Effector memory CD8-positive, alpha-beta T cell (primary cell): ENCODE measurements around the gene DCTN1.
"Not testable (repeated sequence)": the region's sequence is repeated elsewhere in the genome, so short reads cannot be mapped to it uniquely, and the experiment has no call there.

ENCODE experiments used
- ATAC-seq: fragments of 150-1000 bp; cut with Tn5 transposase; replicated peaks from 2 replicates; pipeline ENCODE4 v1.10.0; 2021; ENCODE audit warnings: mild to moderate bottlenecking, moderate library complexity
- DNase-seq, 3 experiments: peaks; one replicate each; pipeline ENCODE4 v3.0.0; 2021
- H3K27ac Mint-ChIP-seq, 2 donors: one replicate each; pipeline ENCODE4 v1.8.0; 2022; ENCODE audit warnings: mild to moderate bottlenecking in 2 of 2, mixed read lengths in 2 of 2, moderate library complexity in 2 of 2
- H3K27me3 Mint-ChIP-seq, 2 donors: one replicate each; pipeline ENCODE4 v1.8.0; 2022; ENCODE audit warnings: mixed read lengths in 2 of 2
- H3K36me3 Mint-ChIP-seq: one replicate; pipeline ENCODE4 v1.8.0; 2022; ENCODE audit warnings: mild to moderate bottlenecking, moderate library complexity, mixed read lengths; ENCODE audit not compliant: insufficient read depth
- H3K4me1 Mint-ChIP-seq, 2 donors: one replicate each; pipeline ENCODE4 v1.8.0; 2022; ENCODE audit warnings: low read depth in 2 of 2, mixed read lengths in 2 of 2
- H3K4me3 Mint-ChIP-seq, 2 donors: one replicate each; pipeline ENCODE4 v1.8.0; 2022; ENCODE audit warnings: mild to moderate bottlenecking in 2 of 2, mixed read lengths in 2 of 2, moderate library complexity in 2 of 2
- H3K9me3 Mint-ChIP-seq, 2 donors: one replicate each; pipeline ENCODE4 v1.8.0; 2022; ENCODE audit warnings: mixed read lengths in 2 of 2
- total RNA-seq, 9 experiments: gene quantifications; one replicate each; lab custom pipeline; 2026; lab: John Stamatoyannopoulos, UW

The DCTN1 gene
- total RNA-seq, result 110 to 156 (median 127) reads per million in 9 experiments

- H3K4me1 Mint-ChIP-seq, result peaks cover 40 to 42% of the 10 kb centered on the region in 2 donors
- peak within 1 kb of the TSS; percentile 68 to 70 for H3K4me3 Mint-ChIP-seq
- peak within 1 kb of the TSS; percentile 30 to 87 for H3K27ac Mint-ChIP-seq
Measured at GRCh38 chr2:74379851-74380789, at the start of gene DCTN1. DCTN1 (minus strand) TSS chr2:74380311; CDS start chr2:74380037, 274 bp downstream.

GRCh38 chr2:74428675-74429074, 48.6 kb upstream of the DCTN1 start:
- Mint-ChIP-seq H3K27ac (no peak overlapping the region), H3K9me3 (no peaks in the 10 kb centered on the region), H3K36me3 (no peaks in the 10 kb centered on the region), H3K27me3 (no peaks in the 10 kb centered on the region), H3K4me1 (peaks cover 0 to 4% of the 10 kb centered on the region in 2 donors), H3K4me3 (no peak overlapping the region)
- no peak for DNase-seq
- ATAC-seq, result no peak

More at GRCh38 chr2:74379851-74380789, at the start of gene DCTN1:
- H3K36me3 Mint-ChIP-seq, result peaks cover 12% of the 10 kb centered on the region
- no peaks in the 10 kb centered on the region for H3K9me3 Mint-ChIP-seq
- ATAC-seq (peak; percentile 63), DNase-seq (peak in 1 of 3 experiments; percentile 10)
- H3K27me3 Mint-ChIP-seq, result no peaks in the 10 kb centered on the region

GRCh38 chr2:74427551-74427950, 47.4 kb upstream of the DCTN1 start:
- no peaks in the 10 kb centered on the region for H3K27me3 Mint-ChIP-seq
- H3K36me3 Mint-ChIP-seq, result peaks cover 5% of the 10 kb centered on the region
- no peak for ATAC-seq

GRCh38 chr2:74426181-74426758, 46.2 kb upstream of the DCTN1 start:
- Mint-ChIP-seq H3K27ac (no peak overlapping the region), H3K9me3 (no peaks in the 10 kb centered on the region), H3K36me3 (peaks cover 18% of the 10 kb centered on the region), H3K27me3 (no peaks in the 10 kb centered on the region), H3K4me1 (peaks cover 16 to 20% of the 10 kb centered on the region in 2 donors), H3K4me3 (no peak overlapping the region)
- DNase-seq (no peak), ATAC-seq (no peak)

More at GRCh38 chr2:74427551-74427950, 47.4 kb upstream of the DCTN1 start:
- no peak overlapping the region for H3K27ac Mint-ChIP-seq
- DNase-seq, result no peak
- H3K9me3 Mint-ChIP-seq, result no peaks in the 10 kb centered on the region
- peaks cover 7 to 12% of the 10 kb centered on the region in 2 donors for H3K4me1 Mint-ChIP-seq
- H3K4me3 Mint-ChIP-seq, result no peak overlapping the region

GRCh38 chr2:74425523-74425922, 45.4 kb upstream of the DCTN1 start:
- H3K36me3 Mint-ChIP-seq, result peaks cover 21% of the 10 kb centered on the region
- H3K4me1 Mint-ChIP-seq, result peaks cover 19 to 25% of the 10 kb centered on the region in 2 donors
- no peak overlapping the region for H3K4me3 Mint-ChIP-seq
- peak overlapping the region in 1 of 2 donors; percentile 15 for H3K27ac Mint-ChIP-seq
- ATAC-seq (no peak), DNase-seq (no peak)
- H3K9me3 Mint-ChIP-seq, result no peaks in the 10 kb centered on the region
- H3K27me3 Mint-ChIP-seq, result no peaks in the 10 kb centered on the region

GRCh38 chr2:74424995-74425406, 44.9 kb upstream of the DCTN1 start:
- H3K27ac Mint-ChIP-seq, result peak overlapping the region in 1 of 2 donors; percentile 31
- peaks cover 19 to 25% of the 10 kb centered on the region in 2 donors for H3K4me1 Mint-ChIP-seq
- H3K27me3 Mint-ChIP-seq, result no peaks in the 10 kb centered on the region
- no peak for DNase-seq
- no peak overlapping the region for H3K4me3 Mint-ChIP-seq
- peaks cover 21% of the 10 kb centered on the region for H3K36me3 Mint-ChIP-seq
- no peak for ATAC-seq
- no peaks in the 10 kb centered on the region for H3K9me3 Mint-ChIP-seq

GRCh38 chr2:74424139-74424992, 44.3 kb upstream of the DCTN1 start:
- Mint-ChIP-seq H3K4me1 (peaks cover 19 to 25% of the 10 kb centered on the region in 2 donors), H3K4me3 (no peak overlapping the region), H3K36me3 (peaks cover 21% of the 10 kb centered on the region), H3K9me3 (no peaks in the 10 kb centered on the region), H3K27ac (peak overlapping the region in 1 of 2 donors; percentile 31), H3K27me3 (no peaks in the 10 kb centered on the region)
- ATAC-seq (no peak), DNase-seq (no peak)

GRCh38 chr2:74423231-74424095, 43.4 kb upstream of the DCTN1 start:
- Mint-ChIP-seq H3K36me3 (peaks cover 21% of the 10 kb centered on the region), H3K27me3 (no peaks in the 10 kb centered on the region), H3K9me3 (no peaks in the 10 kb centered on the region), H3K27ac (peak overlapping the region; percentile 95 to 98), H3K4me3 (peak overlapping the region; percentile 95 to 100), H3K4me1 (peaks cover 19 to 25% of the 10 kb centered on the region in 2 donors)
- ATAC-seq (no peak), DNase-seq (no peak)

GRCh38 chr2:74421221-74421870, 41.2 kb upstream of the DCTN1 start, which contains the start of the genes C2orf81 and WDR54:
C2orf81 (minus strand) TSS chr2:74421619; CDS start chr2:74421560, 59 bp downstream.
WDR54 (plus strand) TSS chr2:74421730; CDS start chr2:74422154, 424 bp downstream.
- peak within 1 kb of the TSS; percentile 95 to 98 for H3K27ac Mint-ChIP-seq
- peak within 1 kb of the TSS; percentile 95 to 100 for H3K4me3 Mint-ChIP-seq
- peak; percentile 92 for ATAC-seq
- peaks cover 21% of the 10 kb centered on the region for H3K36me3 Mint-ChIP-seq
- H3K4me1 Mint-ChIP-seq, result peaks cover 19 to 25% of the 10 kb centered on the region in 2 donors
- no peaks in the 10 kb centered on the region for H3K27me3 Mint-ChIP-seq
- peak; percentile 94 to 96 (median 94) for DNase-seq
- no peaks in the 10 kb centered on the region for H3K9me3 Mint-ChIP-seq

GRCh38 chr2:74420443-74421103, 40.5 kb upstream of the DCTN1 start:
- H3K27ac Mint-ChIP-seq, result peak overlapping the region; percentile 95 to 98
- H3K4me3 Mint-ChIP-seq, result peak overlapping the region; percentile 95 to 100
- not testable (repeated sequence) for H3K9me3 Mint-ChIP-seq, ATAC-seq, DNase-seq, H3K27me3 Mint-ChIP-seq
- H3K36me3 Mint-ChIP-seq, result peaks cover 21% of the 10 kb centered on the region
- H3K4me1 Mint-ChIP-seq, result peaks cover 19 to 25% of the 10 kb centered on the region in 2 donors

GRCh38 chr2:74420006-74420405, 39.9 kb upstream of the DCTN1 start:
- no peaks in the 10 kb centered on the region for H3K27me3 Mint-ChIP-seq
- ATAC-seq, result no peak
- no peaks in the 10 kb centered on the region for H3K9me3 Mint-ChIP-seq
- peak overlapping the region; percentile 95 to 98 for H3K27ac Mint-ChIP-seq
- DNase-seq, result no peak
- peaks cover 21% of the 10 kb centered on the region for H3K36me3 Mint-ChIP-seq
- peaks cover 21 to 25% of the 10 kb centered on the region in 2 donors for H3K4me1 Mint-ChIP-seq
- H3K4me3 Mint-ChIP-seq, result peak overlapping the region in 1 of 2 donors; percentile 0
